ENCODE data around the gene SEC23IP. TPM values are rescaled to one million over a fixed set of nuclear protein-coding genes. Genes with fewer than 3 reads are reported as not detected.

The SEC23IP gene
- total RNA-seq, 1 experiment from 2014 or later: 116 TPM

- Histone ChIP-seq H3K4me3 (ENCODE audit: low read depth, low read length) (no peak overlapping the region), H3K27me3 (replicated peaks; ENCODE audit: control insufficient read depth, insufficient read depth, low read length) (no peaks in the 10 kb centered on the region), H3K36me3 (ENCODE audit: control insufficient read depth, insufficient read depth, low read length) (peaks cover 1% of the 10 kb centered on the region; the same call in 1 of the 2 replicates), H3K9me3 (no peaks in the 10 kb centered on the region), H3K4me1 (peaks cover 23% of the 10 kb centered on the region)
- ChIA-PET POLR2A (no interaction called here), CTCF (no interaction called here)
- no peak overlapping the region for H3K4me3 Mint-ChIP-seq (ENCODE audit: unreplicated experiment)
- peaks cover 76% of the 10 kb centered on the region for H3K36me3 Mint-ChIP-seq (ENCODE audit: insufficient read depth, unreplicated experiment)
- intact Hi-C loops (cut with micrococcal nuclease; ENCODE audit: unreplicated experiment): no loop called here
- no peaks in the 10 kb centered on the region for H3K27me3 Mint-ChIP-seq (ENCODE audit: insufficient read depth, unreplicated experiment)
- TF ChIP-seq, protein P1, sequence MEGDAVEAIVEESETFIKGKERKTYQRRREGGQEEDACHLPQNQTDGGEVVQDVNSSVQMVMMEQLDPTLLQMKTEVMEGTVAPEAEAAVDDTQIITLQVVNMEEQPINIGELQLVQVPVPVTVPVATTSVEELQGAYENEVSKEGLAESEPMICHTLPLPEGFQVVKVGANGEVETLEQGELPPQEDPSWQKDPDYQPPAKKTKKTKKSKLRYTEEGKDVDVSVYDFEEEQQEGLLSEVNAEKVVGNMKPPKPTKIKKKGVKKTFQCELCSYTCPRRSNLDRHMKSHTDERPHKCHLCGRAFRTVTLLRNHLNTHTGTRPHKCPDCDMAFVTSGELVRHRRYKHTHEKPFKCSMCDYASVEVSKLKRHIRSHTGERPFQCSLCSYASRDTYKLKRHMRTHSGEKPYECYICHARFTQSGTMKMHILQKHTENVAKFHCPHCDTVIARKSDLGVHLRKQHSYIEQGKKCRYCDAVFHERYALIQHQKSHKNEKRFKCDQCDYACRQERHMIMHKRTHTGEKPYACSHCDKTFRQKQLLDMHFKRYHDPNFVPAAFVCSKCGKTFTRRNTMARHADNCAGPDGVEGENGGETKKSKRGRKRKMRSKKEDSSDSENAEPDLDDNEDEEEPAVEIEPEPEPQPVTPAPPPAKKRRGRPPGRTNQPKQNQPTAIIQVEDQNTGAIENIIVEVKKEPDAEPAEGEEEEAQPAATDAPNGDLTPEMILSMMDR (IDR thresholded peaks at IDR 0.05; ENCODE audit: insufficient read depth in 1 of 2, low read depth in 1 of 2, low read length in 1 of 2, severe bottlenecking in 1 of 2, unreplicated experiment in 1 of 2): no peak
- H3K4me1 Mint-ChIP-seq (ENCODE audit: low read depth, unreplicated experiment): no peaks in the 10 kb centered on the region
- H3K9me3 Mint-ChIP-seq (ENCODE audit: unreplicated experiment): no peaks in the 10 kb centered on the region
- DNase-seq: no peak
- H3K27ac Mint-ChIP-seq (ENCODE audit: unreplicated experiment): no peak overlapping the region
- BruUV-seq (replicated peaks): no TSS peak
These were observed 39.7 kb upstream of the SEC23IP start for GRCh38 chr10:119852822-119853221.

- Mint-ChIP-seq H3K4me3 (ENCODE audit: unreplicated experiment) (no peak overlapping the region), H3K9me3 (ENCODE audit: unreplicated experiment) (no peaks in the 10 kb centered on the region), H3K36me3 (ENCODE audit: insufficient read depth, unreplicated experiment) (peaks cover 71% of the 10 kb centered on the region), H3K4me1 (ENCODE audit: low read depth, unreplicated experiment) (no peaks in the 10 kb centered on the region), H3K27me3 (ENCODE audit: insufficient read depth, unreplicated experiment) (no peaks in the 10 kb centered on the region), H3K27ac (ENCODE audit: unreplicated experiment) (no peak overlapping the region)
- TF ChIP-seq, protein P1 (IDR thresholded peaks at IDR 0.05; ENCODE audit: insufficient read depth in 1 of 2, low read depth in 1 of 2, low read length in 1 of 2, severe bottlenecking in 1 of 2, unreplicated experiment in 1 of 2): no peak
- H3K4me1 ChIP-seq: peaks cover 31% of the 10 kb centered on the region
- ChIA-PET POLR2A (no interaction called here), CTCF (no interaction called here)
- DNase-seq: no peak
- H3K9me3 ChIP-seq: no peaks in the 10 kb centered on the region
- no TSS peak for BruUV-seq (replicated peaks)
- intact Hi-C loops (cut with micrococcal nuclease; ENCODE audit: unreplicated experiment): no loop called here
- peaks cover 1% of the 10 kb centered on the region; the same call in 1 of the 2 replicates for H3K36me3 ChIP-seq (ENCODE audit: control insufficient read depth, insufficient read depth, low read length)
- no peaks in the 10 kb centered on the region for H3K27me3 ChIP-seq (replicated peaks; ENCODE audit: control insufficient read depth, insufficient read depth, low read length)
- H3K4me3 ChIP-seq (ENCODE audit: low read depth, low read length): no peak overlapping the region
These were observed 39.0 kb upstream of the SEC23IP start for GRCh38 chr10:119853574-119853973.

- ChIA-PET POLR2A (no interaction called here), CTCF (interaction anchor here (2.7 to 3.7 kb wide), 2 partner anchors 107 to 171 kb away, joined by 15 to 31 read pairs; no protein-coding TSS in a partner anchor)
- BruUV-seq (replicated peaks): no TSS peak
- H3K4me1 ChIP-seq: peaks cover 14% of the 10 kb centered on the region; the same call in 1 of the 2 replicates
- H3K36me3 ChIP-seq (ENCODE audit: control insufficient read depth, insufficient read depth, low read length): peaks cover 1% of the 10 kb centered on the region; the same call in 1 of the 2 replicates
- peaks cover 13% of the 10 kb centered on the region for H3K4me1 Mint-ChIP-seq (ENCODE audit: low read depth, unreplicated experiment)
- no peak overlapping the region for H3K27ac Mint-ChIP-seq (ENCODE audit: unreplicated experiment)
- TF ChIP-seq, protein P1 (IDR thresholded peaks at IDR 0.05; ENCODE audit: insufficient read depth in 1 of 2, low read depth in 1 of 2, low read length in 1 of 2, severe bottlenecking in 1 of 2, unreplicated experiment in 1 of 2): no peak
- no peaks in the 10 kb centered on the region for H3K27me3 Mint-ChIP-seq (ENCODE audit: insufficient read depth, unreplicated experiment)
- no peak overlapping the region for H3K4me3 Mint-ChIP-seq (ENCODE audit: unreplicated experiment)
- H3K36me3 Mint-ChIP-seq (ENCODE audit: insufficient read depth, unreplicated experiment): peaks cover 45% of the 10 kb centered on the region
- H3K9me3 Mint-ChIP-seq (ENCODE audit: unreplicated experiment): no peaks in the 10 kb centered on the region
- H3K27me3 ChIP-seq (replicated peaks; ENCODE audit: control insufficient read depth, insufficient read depth, low read length): no peaks in the 10 kb centered on the region
- no peak overlapping the region for H3K4me3 ChIP-seq (ENCODE audit: low read depth, low read length)
- H3K9me3 ChIP-seq: no peaks in the 10 kb centered on the region
- intact Hi-C loops (cut with micrococcal nuclease; ENCODE audit: unreplicated experiment): no loop called here
- no peak for DNase-seq
These were observed 34.5 kb upstream of the SEC23IP start for GRCh38 chr10:119858063-119858462.
